SU-DHL-6 (cell line): ENCODE results near the gene SIRPG.

Experiments
- CTCF ChIP-seq: fragments of 200-600 bp; sonication (generic); IDR thresholded peaks from one replicate; pipeline ENCODE4 v1.5.1; 2017; ENCODE audit warnings: antibody characterized with exemption, mild to moderate bottlenecking, low read length, moderate library complexity; ENCODE audit not compliant: insufficient read depth, poor library complexity, severe bottlenecking
- EZH2phosphoT487 ChIP-seq: fragments of 200-600 bp; sonication (generic), shearing (Covaris generic); conservative IDR thresholded peaks from 2 replicates; pipeline ENCODE4 v1.6.1; 2018; ENCODE audit warnings: mild to moderate bottlenecking, antibody characterized with exemption, low read length, moderate library complexity, mixed read lengths

GRCh38 chr20:1637755-1638154 lies 19.8 kb downstream of the SIRPG start:
- no peak for TF ChIP-seq CTCF
- TF ChIP-seq EZH2phosphoT487 = no peak
